Measurements from ENCODE around the gene CLBA1.

DNA sequence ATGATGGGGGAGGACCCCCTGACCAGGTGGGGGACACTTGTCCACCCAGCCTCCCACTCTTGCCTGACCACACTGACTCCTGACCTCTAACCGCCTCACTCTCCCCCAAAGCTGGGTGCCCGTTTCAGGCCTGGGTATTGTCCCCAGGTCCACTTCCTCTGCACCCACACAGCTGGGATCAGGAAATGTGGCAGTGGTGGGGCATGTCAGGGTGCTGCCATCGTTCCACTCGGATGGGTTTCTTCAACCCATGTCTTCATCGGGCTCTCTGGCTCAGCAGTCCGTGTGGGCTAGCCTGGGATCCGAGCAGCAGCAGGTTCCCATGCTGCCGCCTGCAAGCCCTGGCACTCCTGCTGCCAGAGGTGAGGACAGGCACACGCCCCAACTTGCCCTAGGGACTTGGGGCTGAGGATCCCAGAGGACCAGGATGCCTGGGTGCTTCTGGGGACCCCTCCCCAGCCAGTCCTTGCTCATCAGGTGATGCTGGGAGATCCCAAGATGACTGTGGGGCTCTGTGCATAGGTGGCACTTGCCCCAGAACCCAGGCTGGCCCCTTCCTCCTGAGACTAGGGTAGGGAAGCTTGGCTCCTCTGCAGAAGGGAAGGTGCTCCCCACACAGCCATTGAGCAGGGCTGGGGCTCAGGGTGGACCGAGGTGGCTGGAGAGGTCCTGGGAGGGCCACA, 2.9 kb upstream of the CLBA1 start:
- TF ChIP-seq, protein P1, sequence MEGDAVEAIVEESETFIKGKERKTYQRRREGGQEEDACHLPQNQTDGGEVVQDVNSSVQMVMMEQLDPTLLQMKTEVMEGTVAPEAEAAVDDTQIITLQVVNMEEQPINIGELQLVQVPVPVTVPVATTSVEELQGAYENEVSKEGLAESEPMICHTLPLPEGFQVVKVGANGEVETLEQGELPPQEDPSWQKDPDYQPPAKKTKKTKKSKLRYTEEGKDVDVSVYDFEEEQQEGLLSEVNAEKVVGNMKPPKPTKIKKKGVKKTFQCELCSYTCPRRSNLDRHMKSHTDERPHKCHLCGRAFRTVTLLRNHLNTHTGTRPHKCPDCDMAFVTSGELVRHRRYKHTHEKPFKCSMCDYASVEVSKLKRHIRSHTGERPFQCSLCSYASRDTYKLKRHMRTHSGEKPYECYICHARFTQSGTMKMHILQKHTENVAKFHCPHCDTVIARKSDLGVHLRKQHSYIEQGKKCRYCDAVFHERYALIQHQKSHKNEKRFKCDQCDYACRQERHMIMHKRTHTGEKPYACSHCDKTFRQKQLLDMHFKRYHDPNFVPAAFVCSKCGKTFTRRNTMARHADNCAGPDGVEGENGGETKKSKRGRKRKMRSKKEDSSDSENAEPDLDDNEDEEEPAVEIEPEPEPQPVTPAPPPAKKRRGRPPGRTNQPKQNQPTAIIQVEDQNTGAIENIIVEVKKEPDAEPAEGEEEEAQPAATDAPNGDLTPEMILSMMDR (IDR thresholded peaks at IDR 0.05): no peak
- no peak for TF ChIP-seq POLR2AphosphoS5 (IDR thresholded peaks at IDR 0.05)
